UCSD-AML1 (cell line): ENCODE data around the gene TBCCD1.
"Not testable (repeated sequence)": the region's sequence is repeated elsewhere in the genome, so short reads cannot be mapped to it uniquely, and the experiment has no call there.

Experiments
- DNase-seq: peaks from one replicate; lab custom pipeline; 2025; ENCODE audit not compliant: unreplicated experiment; lab: John Stamatoyannopoulos, UW

Gene TBCCD1

GRCh38 chr3:186520957-186521842 lies 45.9 kb downstream of the TBCCD1 start:
- DNase-seq: no peak

- no peak for DNase-seq
Observed at GRCh38 chr3:186520431-186520830, 46.7 kb downstream of the TBCCD1 start.

GRCh38 chr3:186519021-186519658 lies 48.0 kb downstream of the TBCCD1 start:
- peak; percentile 67 for DNase-seq

- no peak for DNase-seq
Observed at GRCh38 chr3:186517218-186517617, 49.9 kb downstream of the TBCCD1 start.

- DNase-seq: no peak
Observed at GRCh38 chr3:186516646-186517045, 50.5 kb downstream of the TBCCD1 start.

GRCh38 chr3:186515125-186515524 lies 52.0 kb downstream of the TBCCD1 start:
- DNase-seq: peak; percentile 49

GRCh38 chr3:186514296-186515002 lies 52.7 kb downstream of the TBCCD1 start:
- no peak for DNase-seq

- no peak for DNase-seq
Observed at GRCh38 chr3:186513386-186513785, 53.8 kb downstream of the TBCCD1 start.

GRCh38 chr3:186512570-186513302 lies 54.4 kb downstream of the TBCCD1 start:
- no peak for DNase-seq

- DNase-seq: no peak
Observed at GRCh38 chr3:186511702-186512101, 55.4 kb downstream of the TBCCD1 start.

GRCh38 chr3:186511245-186511644 lies 55.9 kb downstream of the TBCCD1 start:
- DNase-seq: no peak

GRCh38 chr3:186510374-186511079 lies 56.6 kb downstream of the TBCCD1 start:
- no peak for DNase-seq

- no peak for DNase-seq
Observed at GRCh38 chr3:186509423-186509822, 57.7 kb downstream of the TBCCD1 start.

GRCh38 chr3:186506857-186507256 lies 60.3 kb downstream of the TBCCD1 start:
- no peak for DNase-seq

- DNase-seq: no peak
Observed at GRCh38 chr3:186506191-186506739, 60.9 kb downstream of the TBCCD1 start.

- no peak for DNase-seq
Observed at GRCh38 chr3:186502966-186503712, 64.0 kb downstream of the TBCCD1 start.

GRCh38 chr3:186502138-186502948 lies 64.8 kb downstream of the TBCCD1 start:
- DNase-seq: no peak

GRCh38 chr3:186499949-186500348 lies 67.2 kb downstream of the TBCCD1 start:
- not testable (repeated sequence) for DNase-seq

GRCh38 chr3:186498022-186498421 lies 69.1 kb downstream of the TBCCD1 start:
- DNase-seq: not testable (repeated sequence)
